Common myeloid progenitor, CD34-positive (primary cell): Measurements from ENCODE around the gene FAM187B.
A peak's percentile ranks its signal among the peaks of the same experiment; 100 is the strongest.
"Not testable (repeated sequence)": the region's sequence is repeated elsewhere in the genome, so short reads cannot be mapped to it uniquely, and the experiment has no call there.

Source experiments
- CTCF ChIA-PET: fragments of 350-600 bp; sonication (Branson Sonifier 250); formaldehyde crosslinking; loops from one replicate; lab custom pipeline; 2021; ENCODE audit warnings: antibody characterized with exemption; lab: Charles Lee
- POLR2A ChIA-PET: fragments of 350-600 bp; sonication (Branson Sonifier 250); formaldehyde crosslinking; loops from one replicate; lab custom pipeline; 2021; ENCODE audit warnings: antibody characterized with exemption; lab: Charles Lee
- DNase-seq, 3 donors: peaks; one replicate each; pipeline versions ENCODE4 v3.0.0 to v3.0.0-alpha.2; 2013
- H3K27ac ChIP-seq, 2 experiments: 1 replicate in 1 of 2; 2 replicates in 1 of 2; pipeline ENCODE4 v1.7.0; 2013; ENCODE audit warnings: inconsistent platforms in 2 of 2, low read length in 2 of 2, mild to moderate bottlenecking in 2 of 2, low read depth in 1 of 2, moderate library complexity in 1 of 2; ENCODE audit not compliant: severe bottlenecking in 2 of 2, insufficient read depth in 1 of 2, poor library complexity in 1 of 2
- H3K27me3 ChIP-seq, 5 experiments: replicated peaks in 2 of 5; 1 replicate in 3 of 5; 2 replicates in 2 of 5; pipeline versions ENCODE4 v1.6.1 to v1.7.0; 2013; ENCODE audit warnings: low read length in 4 of 5, mild to moderate bottlenecking in 2 of 5, moderate library complexity in 2 of 5, inconsistent platforms in 1 of 5; ENCODE audit not compliant: insufficient read depth in 5 of 5, control insufficient read depth in 4 of 5
- H3K36me3 ChIP-seq, 4 experiments: 1 replicate in 2 of 4; 2 replicates in 2 of 4; pipeline versions ENCODE4 v1.6.1 to v1.7.0; 2013; ENCODE audit warnings: low read length in 3 of 4, control low read depth in 1 of 4, mild to moderate bottlenecking in 1 of 4; ENCODE audit not compliant: control insufficient read depth in 4 of 4, insufficient read depth in 4 of 4
- H3K4me1 ChIP-seq, 4 experiments: 1 replicate in 3 of 4; 2 replicates in 1 of 4; pipeline versions ENCODE4 v1.6.1 to v1.7.1; 2013; ENCODE audit warnings: low read length in 3 of 4, mild to moderate bottlenecking in 3 of 4, control low read depth in 1 of 4, inconsistent platforms in 1 of 4, moderate library complexity in 1 of 4; ENCODE audit not compliant: control insufficient read depth in 4 of 4, insufficient read depth in 4 of 4; ENCODE audit errors: control extremely low read depth in 1 of 4
- H3K4me3 ChIP-seq, 7 experiments: 1 replicate in 4 of 7; 2 replicates in 3 of 7; pipeline versions ENCODE4 v1.5.1 to v1.7.0; 2013; ENCODE audit warnings: mild to moderate bottlenecking in 7 of 7, low read length in 6 of 7, moderate library complexity in 6 of 7, inconsistent platforms in 2 of 7, low read depth in 2 of 7, control low read depth in 1 of 7; ENCODE audit not compliant: insufficient read depth in 4 of 7, control insufficient read depth in 1 of 7; ENCODE audit errors: extremely low read depth in 1 of 7
- H3K9me3 ChIP-seq, 5 experiments: 1 replicate in 4 of 5; 2 replicates in 1 of 5; pipeline versions ENCODE4 v1.6.1 to v1.7.1; 2013; ENCODE audit warnings: low read length in 4 of 5, mild to moderate bottlenecking in 2 of 5, inconsistent platforms in 1 of 5, low read depth in 1 of 5, moderate library complexity in 1 of 5; ENCODE audit not compliant: control insufficient read depth in 4 of 5, insufficient read depth in 2 of 5; ENCODE audit errors: control extremely low read depth in 1 of 5
- WGBS: methylation state at CpG from one replicate; pipeline ENCODE4 v1.1.5; 2013; ENCODE audit not compliant: insufficient coverage; 5-methylcytosine and 5-hydroxymethylcytosine counted together

FAM187B gene

GRCh38 chr19:35247526-35248309, 19.2 kb upstream of the FAM187B start:
- Histone ChIP-seq H3K36me3 (no peaks in the 10 kb centered on the region), H3K27ac (peak overlapping the region in 1 of 2 experiments; percentile 71), H3K9me3 (peaks cover 0 to 7% (median 0%) of the 10 kb centered on the region in 5 experiments), H3K4me3 (peak overlapping the region; percentile 47 to 89 (median 75)), H3K4me1 (peaks cover 0 to 30% (median 19%) of the 10 kb centered on the region in 4 experiments), H3K27me3 (peaks cover 0 to 18% (median 6%) of the 10 kb centered on the region in 5 experiments)
- ChIA-PET POLR2A (no interaction called here), CTCF (interaction anchor here (0.6 to 1.0 kb wide), 4 partner anchors 17 to 215 kb away, joined by 3 read pairs; partner anchors contain the start of gene FXYD7)
- DNase-seq = peak; percentile 39 to 57 (median 45)
- 4% methylated on average over 42 of the region's 42 CpGs for WGBS

GRCh38 chr19:35246466-35247092, 18.0 kb upstream of the FAM187B start:
- Histone ChIP-seq H3K9me3 (peaks cover 0 to 14% (median 3%) of the 10 kb centered on the region in 5 experiments), H3K4me3 (no peak overlapping the region), H3K27ac (no peak overlapping the region), H3K27me3 (peaks cover 0 to 18% (median 6%) of the 10 kb centered on the region in 5 experiments), H3K36me3 (no peaks in the 10 kb centered on the region), H3K4me1 (peaks cover 0 to 30% (median 19%) of the 10 kb centered on the region in 4 experiments)
- peak in 1 of 3 donors; percentile 34 for DNase-seq
- ChIA-PET POLR2A (no interaction called here), CTCF (no interaction called here)
- WGBS = 83% methylated on average over 1 of the region's 4 CpGs

GRCh38 chr19:35241417-35241816, 12.9 kb upstream of the FAM187B start:
- Histone ChIP-seq H3K9me3 (peaks cover 0 to 27% (median 4%) of the 10 kb centered on the region in 5 experiments), H3K36me3 (no peaks in the 10 kb centered on the region), H3K4me1 (peaks cover 0 to 11% (median 3%) of the 10 kb centered on the region in 4 experiments), H3K4me3 (no peak overlapping the region), H3K27ac (no peak overlapping the region), H3K27me3 (no peaks in the 10 kb centered on the region)
- ChIA-PET CTCF (interaction anchor here (0.8 to 2.5 kb wide), 8 partner anchors 12 to 100 kb away, joined by 3 to 8 read pairs (median 4); partner anchors contain the start of gene FAM187B), POLR2A (no interaction called here)
- WGBS = no CpG with 5 or more reads among the region's 1 CpG
- DNase-seq = no peak

- ChIA-PET POLR2A (no interaction called here), CTCF (interaction anchor here (1.2 to 2.5 kb wide), 5 partner anchors 11 to 26 kb away, joined by 3 to 8 read pairs (median 3); partner anchors contain the start of gene FAM187B)
- no CpG with 5 or more reads among the region's 1 CpG for whole genome bisulfite sequencing
- peak in 2 of 3 donors; percentile 50 to 70 for DNase-seq
- Histone ChIP-seq H3K9me3 (peaks cover 0 to 27% (median 4%) of the 10 kb centered on the region in 5 experiments), H3K4me3 (no peak overlapping the region), H3K27ac (no peak overlapping the region), H3K27me3 (no peaks in the 10 kb centered on the region), H3K36me3 (no peaks in the 10 kb centered on the region), H3K4me1 (peaks cover 0 to 11% (median 3%) of the 10 kb centered on the region in 4 experiments)
Observed at GRCh38 chr19:35240327-35240726, 11.8 kb upstream of the FAM187B start.

GRCh38 chr19:35239597-35239996, 11.1 kb upstream of the FAM187B start:
- DNase-seq, H3K4me3 ChIP-seq, H3K27ac ChIP-seq, POLR2A ChIA-PET, H3K36me3 ChIP-seq, H3K27me3 ChIP-seq: not testable (repeated sequence)
- peaks cover 0 to 11% (median 3%) of the 10 kb centered on the region in 4 experiments for H3K4me1 ChIP-seq
- H3K9me3 ChIP-seq = peaks cover 0 to 25% (median 4%) of the 10 kb centered on the region in 5 experiments
- CTCF ChIA-PET = interaction anchor here (1.3 to 1.8 kb wide), 2 partner anchors 10 to 24 kb away, joined by 3 to 5 read pairs; partner anchors contain the start of gene FAM187B
- WGBS = no CpG with 5 or more reads among the region's 1 CpG

GRCh38 chr19:35236638-35237400, 8.3 kb upstream of the FAM187B start:
- peaks cover 0 to 14% (median 0%) of the 10 kb centered on the region in 5 experiments for H3K9me3 ChIP-seq
- peaks cover 0 to 11% (median 3%) of the 10 kb centered on the region in 4 experiments for H3K4me1 ChIP-seq
- peaks cover 0 to 2% (median 0%) of the 10 kb centered on the region in 5 experiments for H3K27me3 ChIP-seq
- ChIA-PET CTCF (interaction anchor here (0.7 to 1.6 kb wide), 4 partner anchors 9 to 232 kb away, joined by 3 to 5 read pairs (median 4); partner anchors contain the start of gene FAM187B), POLR2A (interaction anchor here (0.6 kb wide), 1 partner anchor 30 kb away, joined by 3 read pairs; no protein-coding TSS in a partner anchor)
- no peak overlapping the region for H3K4me3 ChIP-seq
- H3K36me3 ChIP-seq = no peaks in the 10 kb centered on the region
- no peak overlapping the region for H3K27ac ChIP-seq
- peak in 1 of 3 donors; percentile 40 for DNase-seq
- 62% methylated on average over 3 of the region's 6 CpGs for WGBS
